ENCODE data around the gene TENT4A. TPM values are rescaled to one million over a fixed set of nuclear protein-coding genes. Genes with fewer than 3 reads are reported as not detected.

The TENT4A gene
- total RNA-seq, 1 donor, result 21.4 TPM

- DNase-seq (ENCODE audit: insufficient read length, low spot score, missing footprints), result no peak
- Histone ChIP-seq H3K4me3 (ENCODE audit: insufficient read depth, low read length) (no peak overlapping the region), H3K36me3 (ENCODE audit: insufficient read depth, low read length) (peaks cover 84% of the 10 kb centered on the region), H3K4me2 (ENCODE audit: insufficient read depth, low read length) (no peak overlapping the region), H3K27me3 (ENCODE audit: insufficient read depth, low read length) (no peaks in the 10 kb centered on the region), H3K27ac (ENCODE audit: low read depth, low read length) (no peak overlapping the region), H3K9me3 (ENCODE audit: low read depth, low read length) (no peaks in the 10 kb centered on the region), H3K79me2 (ENCODE audit: insufficient read depth, low read length) (peaks cover 35% of the 10 kb centered on the region), H3K4me1 (ENCODE audit: insufficient read depth, low read length) (peaks cover under 1% of the 10 kb centered on the region), H2AFZ (ENCODE audit: low read length) (no peak overlapping the region), H4K20me1 (ENCODE audit: insufficient read depth, low read length) (peaks cover 23% of the 10 kb centered on the region)
- TF ChIP-seq, protein P1, sequence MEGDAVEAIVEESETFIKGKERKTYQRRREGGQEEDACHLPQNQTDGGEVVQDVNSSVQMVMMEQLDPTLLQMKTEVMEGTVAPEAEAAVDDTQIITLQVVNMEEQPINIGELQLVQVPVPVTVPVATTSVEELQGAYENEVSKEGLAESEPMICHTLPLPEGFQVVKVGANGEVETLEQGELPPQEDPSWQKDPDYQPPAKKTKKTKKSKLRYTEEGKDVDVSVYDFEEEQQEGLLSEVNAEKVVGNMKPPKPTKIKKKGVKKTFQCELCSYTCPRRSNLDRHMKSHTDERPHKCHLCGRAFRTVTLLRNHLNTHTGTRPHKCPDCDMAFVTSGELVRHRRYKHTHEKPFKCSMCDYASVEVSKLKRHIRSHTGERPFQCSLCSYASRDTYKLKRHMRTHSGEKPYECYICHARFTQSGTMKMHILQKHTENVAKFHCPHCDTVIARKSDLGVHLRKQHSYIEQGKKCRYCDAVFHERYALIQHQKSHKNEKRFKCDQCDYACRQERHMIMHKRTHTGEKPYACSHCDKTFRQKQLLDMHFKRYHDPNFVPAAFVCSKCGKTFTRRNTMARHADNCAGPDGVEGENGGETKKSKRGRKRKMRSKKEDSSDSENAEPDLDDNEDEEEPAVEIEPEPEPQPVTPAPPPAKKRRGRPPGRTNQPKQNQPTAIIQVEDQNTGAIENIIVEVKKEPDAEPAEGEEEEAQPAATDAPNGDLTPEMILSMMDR (IDR thresholded peaks at IDR 0.05; ENCODE audit: extremely low read depth, low read depth, low read length), result no peak
Observed at GRCh38 chr5:6752782-6753181, 39.5 kb downstream of the TENT4A start.

- no peaks in the 10 kb centered on the region for H3K9me3 ChIP-seq (ENCODE audit: low read depth, low read length)
- peak; percentile 59 for DNase-seq (ENCODE audit: insufficient read length, low spot score, missing footprints)
- H3K4me2 ChIP-seq (ENCODE audit: insufficient read depth, low read length), result no peak overlapping the region
- no peak overlapping the region for H3K27ac ChIP-seq (ENCODE audit: low read depth, low read length)
- no peaks in the 10 kb centered on the region for H3K27me3 ChIP-seq (ENCODE audit: insufficient read depth, low read length)
- H2AFZ ChIP-seq (ENCODE audit: low read length), result no peak overlapping the region
- TF ChIP-seq, protein P1 (IDR thresholded peaks at IDR 0.05; ENCODE audit: extremely low read depth, low read depth, low read length), result no peak
- H3K4me3 ChIP-seq (ENCODE audit: insufficient read depth, low read length), result no peak overlapping the region
- H4K20me1 ChIP-seq (ENCODE audit: insufficient read depth, low read length), result peaks cover 13% of the 10 kb centered on the region
- no peaks in the 10 kb centered on the region for H3K4me1 ChIP-seq (ENCODE audit: insufficient read depth, low read length)
- H3K79me2 ChIP-seq (ENCODE audit: insufficient read depth, low read length), result peaks cover 24% of the 10 kb centered on the region
- peaks cover 85% of the 10 kb centered on the region for H3K36me3 ChIP-seq (ENCODE audit: insufficient read depth, low read length)
Observed at GRCh38 chr5:6753851-6754250, 40.6 kb downstream of the TENT4A start.

DNA sequence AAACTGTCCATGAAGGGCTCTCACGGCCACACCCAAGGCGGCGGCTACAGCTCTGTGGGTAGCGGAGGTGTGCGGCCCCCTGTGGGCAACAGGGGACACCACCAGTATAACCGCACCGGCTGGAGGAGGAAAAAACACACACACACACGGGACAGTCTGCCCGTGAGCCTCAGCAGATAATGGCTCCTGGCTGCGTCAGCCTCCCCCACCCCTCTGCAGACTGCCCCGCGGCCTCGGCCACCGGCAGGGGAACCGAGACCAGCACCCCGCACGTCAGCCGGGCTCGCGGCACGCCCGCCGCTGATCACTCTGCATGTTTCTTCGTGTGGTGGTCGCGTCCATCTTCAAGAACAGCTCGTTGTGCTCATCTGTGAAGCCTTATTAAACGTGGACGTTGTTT, 41.5 kb downstream of the TENT4A start:
- TF ChIP-seq, protein P1 (IDR thresholded peaks at IDR 0.05; ENCODE audit: extremely low read depth, low read depth, low read length), result no peak
- DNase-seq (ENCODE audit: insufficient read length, low spot score, missing footprints), result no peak

GRCh38 chr5:6755519-6755918, 42.3 kb downstream of the TENT4A start:
- Histone ChIP-seq H3K79me2 (ENCODE audit: insufficient read depth, low read length) (peaks cover 9% of the 10 kb centered on the region), H3K27me3 (ENCODE audit: insufficient read depth, low read length) (no peaks in the 10 kb centered on the region), H3K36me3 (ENCODE audit: insufficient read depth, low read length) (peaks cover 71% of the 10 kb centered on the region), H3K4me3 (ENCODE audit: insufficient read depth, low read length) (no peak overlapping the region), H3K4me2 (ENCODE audit: insufficient read depth, low read length) (no peak overlapping the region), H3K4me1 (ENCODE audit: insufficient read depth, low read length) (no peaks in the 10 kb centered on the region), H3K27ac (ENCODE audit: low read depth, low read length) (no peak overlapping the region), H2AFZ (ENCODE audit: low read length) (no peak overlapping the region), H4K20me1 (ENCODE audit: insufficient read depth, low read length) (peaks cover 4% of the 10 kb centered on the region), H3K9me3 (ENCODE audit: low read depth, low read length) (no peaks in the 10 kb centered on the region)
- TF ChIP-seq, protein P1 (IDR thresholded peaks at IDR 0.05; ENCODE audit: extremely low read depth, low read depth, low read length), result no peak
- DNase-seq (ENCODE audit: insufficient read length, low spot score, missing footprints), result no peak

More for the DNA sequence above, 41.5 kb downstream of the TENT4A start:
- Histone ChIP-seq H3K79me2 (ENCODE audit: insufficient read depth, low read length) (peaks cover 15% of the 10 kb centered on the region), H3K9me3 (ENCODE audit: low read depth, low read length) (no peaks in the 10 kb centered on the region), H3K4me2 (ENCODE audit: insufficient read depth, low read length) (no peak overlapping the region), H3K36me3 (ENCODE audit: insufficient read depth, low read length) (peaks cover 77% of the 10 kb centered on the region), H3K4me1 (ENCODE audit: insufficient read depth, low read length) (no peaks in the 10 kb centered on the region), H3K4me3 (ENCODE audit: insufficient read depth, low read length) (no peak overlapping the region), H3K27me3 (ENCODE audit: insufficient read depth, low read length) (no peaks in the 10 kb centered on the region), H2AFZ (ENCODE audit: low read length) (no peak overlapping the region), H3K27ac (ENCODE audit: low read depth, low read length) (no peak overlapping the region), H4K20me1 (ENCODE audit: insufficient read depth, low read length) (peaks cover 4% of the 10 kb centered on the region)

Data from osteoblast (primary cell).